Colonic mucosa (tissue), 4 donors: ENCODE results near the gene APBA3. TPM values are rescaled to one million over a fixed set of nuclear protein-coding genes. Genes with fewer than 3 reads are reported as not detected.
A peak's percentile ranks its signal among the peaks of the same experiment; 100 is the strongest.
"Not testable (repeated sequence)": the region's sequence is repeated elsewhere in the genome, so short reads cannot be mapped to it uniquely, and the experiment has no call there.

ENCODE experiments used
- DNase-seq: peaks from one replicate; pipeline ENCODE4 v3.0.0-alpha.2; 2020
- H3K27ac ChIP-seq: fragments of 200-600 bp; one replicate; pipeline ENCODE4 v1.8.0; 2021
- H3K27me3 ChIP-seq: fragments of 200-600 bp; one replicate; pipeline ENCODE4 v1.8.0; 2021
- H3K36me3 ChIP-seq: fragments of 200-600 bp; one replicate; pipeline ENCODE4 v1.8.0; 2021
- H3K4me1 ChIP-seq: fragments of 200-600 bp; one replicate; pipeline ENCODE4 v1.8.0; 2021; ENCODE audit warnings: mild to moderate bottlenecking
- H3K4me3 ChIP-seq: fragments of 200-600 bp; one replicate; pipeline ENCODE4 v1.8.0; 2021
- H3K9ac ChIP-seq, 2 donors: one replicate each; pipeline ENCODE4 v1.7.0; 2013; ENCODE audit warnings: control low read depth in 2 of 2, low read depth in 2 of 2, low read length in 2 of 2
- H3K9me3 ChIP-seq: fragments of 200-600 bp; one replicate; pipeline ENCODE4 v1.8.0; 2021
- CTCF ChIP-seq: fragments of 200-600 bp; IDR thresholded peaks from one replicate; pipeline ENCODE4 v1.8.0; 2022; ENCODE audit warnings: antibody characterized with exemption, mild to moderate bottlenecking
- intact Hi-C: fragments of 100-400 bp; cut with DNase I; formaldehyde crosslinking; loops from one replicate; pipeline ENCODE4 v1.14.1; 2022
- total RNA-seq, 2 donors: library from RNA; stranded (reverse); fragmentation: NEBNext Ultra II Directional in 1 of 2; extraction: Animal tissue kit (Norgen Biotek cat#: 25700) in 1 of 2; gene quantifications; one replicate each; pipeline ENCODE4 v1.2.1, GENCODE V29; 2021
- donor health status: healthy.
- donor health status: DM: no; HTN: no; CAD: no.
- donor health status: DM: no; HTN: no; CAD: no.

Gene APBA3
- total RNA-seq, 2 donors from 2014 or later = 21.0 to 29.3 TPM

GRCh38 chr19:3762501-3763459 lies 1.3 kb upstream of the APBA3 start, which contains the start of gene MRPL54:
TSS of gene MRPL54 (plus strand) at chr19:3762682. CDS start at chr19:3762701, 19 bp downstream.
- Histone ChIP-seq H3K27me3 (no peaks in the 10 kb centered on the region), H3K36me3 (no peaks in the 10 kb centered on the region), H3K9ac (peak within 1 kb of the TSS; percentile 84 to 85), H3K4me3 (peak within 1 kb of the TSS; percentile 80), H3K4me1 (peaks cover 7% of the 10 kb centered on the region), H3K9me3 (no peaks in the 10 kb centered on the region), H3K27ac (peak within 1 kb of the TSS; percentile 90)
- DNase-seq = peak; percentile 99
- intact Hi-C loops = loop anchor here (10.0 kb wide), 1 partner anchor 52 kb away; no protein-coding TSS in a partner anchor
- TF ChIP-seq CTCF = no peak

GRCh38 chr19:3762130-3762473 lies 610 bp upstream of the APBA3 start:
- Histone ChIP-seq H3K9me3 (no peaks in the 10 kb centered on the region), H3K36me3 (no peaks in the 10 kb centered on the region), H3K27ac (peak overlapping the region; percentile 90), H3K27me3 (no peaks in the 10 kb centered on the region), H3K9ac (no peak overlapping the region), H3K4me3 (no peak overlapping the region), H3K4me1 (peaks cover 7% of the 10 kb centered on the region)
- no peak for TF ChIP-seq CTCF
- no peak for DNase-seq
- intact Hi-C loops = loop anchor here (10.0 kb wide), 1 partner anchor 53 kb away; no protein-coding TSS in a partner anchor

GRCh38 chr19:3760871-3761361 lies 576 bp downstream of the APBA3 start:
- no peaks in the 10 kb centered on the region for H3K36me3 ChIP-seq
- peak overlapping the region; percentile 84 to 85 for H3K9ac ChIP-seq
- no peak for TF ChIP-seq CTCF
- peak overlapping the region; percentile 68 for H3K27ac ChIP-seq
- H3K27me3 ChIP-seq = no peaks in the 10 kb centered on the region
- H3K4me1 ChIP-seq = peaks cover 7% of the 10 kb centered on the region
- DNase-seq = peak; percentile 23
- intact Hi-C loops = loop anchor here (10.0 kb wide), 1 partner anchor 54 kb away; no protein-coding TSS in a partner anchor
- no peaks in the 10 kb centered on the region for H3K9me3 ChIP-seq
- peak overlapping the region; percentile 80 for H3K4me3 ChIP-seq

- no peak for DNase-seq
- intact Hi-C loops = loop anchor here (10.0 kb wide), 1 partner anchor 55 kb away; no protein-coding TSS in a partner anchor
- Histone ChIP-seq H3K27me3 (no peaks in the 10 kb centered on the region), H3K27ac (no peak overlapping the region), H3K4me3 (no peak overlapping the region), H3K4me1 (peaks cover 7% of the 10 kb centered on the region), H3K9ac (no peak overlapping the region), H3K9me3 (no peaks in the 10 kb centered on the region), H3K36me3 (no peaks in the 10 kb centered on the region)
- TF ChIP-seq CTCF = no peak
Measured at GRCh38 chr19:3759482-3760254, 1.8 kb downstream of the APBA3 start.

GRCh38 chr19:3758297-3758696 lies 3.2 kb downstream of the APBA3 start:
- H3K36me3 ChIP-seq, H3K9me3 ChIP-seq, H3K9ac ChIP-seq, H3K27ac ChIP-seq, H3K4me3 ChIP-seq, DNase-seq, intact Hi-C loops, H3K27me3 ChIP-seq, H3K4me1 ChIP-seq: not testable (repeated sequence)

- H3K36me3 ChIP-seq, intact Hi-C loops: not testable (repeated sequence)
Measured at GRCh38 chr19:3757705-3758104, 3.8 kb downstream of the APBA3 start.

More at GRCh38 chr19:3757705-3758104, 3.8 kb downstream of the APBA3 start:
- H3K9me3 ChIP-seq, H3K4me1 ChIP-seq, H3K4me3 ChIP-seq, DNase-seq, H3K27ac ChIP-seq, H3K27me3 ChIP-seq, H3K9ac ChIP-seq: not testable (repeated sequence)
